WTC11 (cell line): ENCODE results near the gene GPER1. TPM values are rescaled to one million over a fixed set of nuclear protein-coding genes. Genes with fewer than 3 reads are reported as not detected.

ENCODE experiments used
- ATAC-seq: fragments of 200-7000 bp; cut with Tn5 transposase; 2 replicates; pipeline ENCODE4 v1.10.0; 2021; ENCODE audit warnings: mild to moderate bottlenecking, moderate library complexity
- CTCF ChIA-PET: fragments of 300-600 bp; sonication (Branson Sonifier 250); formaldehyde crosslinking; loops from one replicate; lab custom pipeline; 2021; ENCODE audit warnings: antibody characterized with exemption; lab: Charles Lee
- POLR2A ChIA-PET: fragments of 350-600 bp; sonication (Branson Sonifier 250); formaldehyde crosslinking; loops from one replicate; lab custom pipeline; 2021; ENCODE audit warnings: antibody characterized with exemption; lab: Charles Lee
- DNase-seq: peaks from one replicate; pipeline ENCODE4 v3.0.0; 2021; ENCODE audit warnings: low spot score
- H3K27ac Mint-ChIP-seq: 2 replicates; pipeline ENCODE4 v1.8.0; 2021; ENCODE audit warnings: mixed read lengths
- H3K27me3 Mint-ChIP-seq: 2 replicates; pipeline ENCODE4 v1.8.0; 2021; ENCODE audit warnings: low read depth, mild to moderate bottlenecking, moderate library complexity, mixed read lengths
- H3K36me3 Mint-ChIP-seq: 2 replicates; pipeline ENCODE4 v1.8.0; 2021; ENCODE audit warnings: mixed read lengths
- H3K4me1 Mint-ChIP-seq: 2 replicates; pipeline ENCODE4 v1.8.0; 2022; ENCODE audit warnings: mixed read lengths
- H3K4me3 Mint-ChIP-seq: 2 replicates; pipeline ENCODE4 v1.8.0; 2021; ENCODE audit warnings: mild to moderate bottlenecking, moderate library complexity, mixed read lengths
- H3K9me3 Mint-ChIP-seq: 2 replicates; pipeline ENCODE4 v1.8.0; 2021; ENCODE audit warnings: mixed read lengths
- CREB1 ChIP-seq: sonication (generic); formaldehyde crosslinking; IDR thresholded peaks from 2 replicates; pipeline ENCODE4 v1.8.0; 2023; ENCODE audit warnings: mild to moderate bottlenecking, missing genetic modification reagents
- CREM ChIP-seq: sonication (generic); formaldehyde crosslinking; IDR thresholded peaks from 2 replicates; pipeline ENCODE4 v1.8.1; 2022; ENCODE audit warnings: mild to moderate bottlenecking, missing genetic modification reagents, moderate library complexity
- FOXJ3 ChIP-seq: sonication (generic); formaldehyde crosslinking; IDR thresholded peaks from 2 replicates; pipeline ENCODE4 v1.9.0; 2021; ENCODE audit warnings: missing genetic modification reagents, mild to moderate bottlenecking, borderline replicate concordance
- GTF2I ChIP-seq: fragments of 250-450 bp; sonication (Bioruptor Pico); conservative IDR thresholded peaks from 2 replicates; pipeline ENCODE4 v1.4.0; 2021; ENCODE audit warnings: mild to moderate bottlenecking
- KAT7 ChIP-seq: sonication (generic); formaldehyde crosslinking; IDR thresholded peaks from 2 replicates; pipeline ENCODE4 v1.8.1; 2023; ENCODE audit warnings: missing genetic modification reagents, mild to moderate bottlenecking, borderline replicate concordance
- NR1H2 ChIP-seq: sonication (generic); formaldehyde crosslinking; IDR thresholded peaks from 2 replicates; pipeline ENCODE4 v1.9.0; 2021; ENCODE audit warnings: mild to moderate bottlenecking, moderate library complexity, missing genetic modification reagents
- NR2C2 ChIP-seq: sonication (generic); formaldehyde crosslinking; IDR thresholded peaks from 2 replicates; pipeline ENCODE4 v1.8.0; 2022; ENCODE audit warnings: mild to moderate bottlenecking, missing genetic modification reagents
- OVOL2 ChIP-seq: fragments of 250-450 bp; sonication (Bioruptor Pico); IDR thresholded peaks from 2 replicates; pipeline ENCODE4 v1.9.0; 2021; ENCODE audit warnings: mild to moderate bottlenecking, borderline replicate concordance
- PRRX2 ChIP-seq: fragments of 250-450 bp; sonication (Bioruptor Pico); IDR thresholded peaks from 2 replicates; pipeline ENCODE4 v1.8.0; 2021; ENCODE audit warnings: mild to moderate bottlenecking
- RORB ChIP-seq: fragments of 250-450 bp; sonication (Bioruptor Pico); IDR thresholded peaks from 2 replicates; pipeline ENCODE4 v1.9.0; 2021; ENCODE audit warnings: mild to moderate bottlenecking
- SMAD3 ChIP-seq: sonication (generic); formaldehyde crosslinking; IDR thresholded peaks from 2 replicates; pipeline ENCODE4 v1.8.0; 2022; ENCODE audit warnings: missing genetic modification reagents, mild to moderate bottlenecking, borderline replicate concordance
- TCF7 ChIP-seq: sonication (generic); formaldehyde crosslinking; IDR thresholded peaks from 2 replicates; pipeline ENCODE4 v1.8.0; 2022; ENCODE audit warnings: mild to moderate bottlenecking, low read depth, missing genetic modification reagents, moderate library complexity
- ZBTB21 ChIP-seq: sonication (generic); formaldehyde crosslinking; IDR thresholded peaks from 2 replicates; pipeline ENCODE4 v1.8.1; 2023; ENCODE audit warnings: mild to moderate bottlenecking, missing genetic modification reagents, borderline replicate concordance
- ZNF232 ChIP-seq: sonication (generic); formaldehyde crosslinking; IDR thresholded peaks from 2 replicates; pipeline ENCODE4 v1.8.0; 2022; ENCODE audit warnings: mild to moderate bottlenecking, missing genetic modification reagents
- ZNF263 ChIP-seq: sonication (generic); formaldehyde crosslinking; IDR thresholded peaks from 2 replicates; pipeline ENCODE4 v1.8.1; 2022; ENCODE audit warnings: low read depth, mild to moderate bottlenecking, moderate library complexity, missing genetic modification reagents
- ZNF416 ChIP-seq: fragments of 250-450 bp; sonication (Bioruptor Pico); IDR thresholded peaks from 2 replicates; pipeline ENCODE4 v1.9.0; 2021; ENCODE audit warnings: mild to moderate bottlenecking, inconsistent platforms
- total RNA-seq: library from RNA; stranded (reverse); gene quantifications from 3 replicates; pipeline ENCODE4 v1.2.3, GENCODE V29; 2021
- TF ChIP-seq, protein P1 (sequence below): sonication (generic); formaldehyde crosslinking; IDR thresholded peaks from 2 replicates; pipeline ENCODE4 v1.8.0; 2022; ENCODE audit warnings: mild to moderate bottlenecking, missing genetic modification reagents
- TF ChIP-seq, protein P2 (sequence below): fragments of 250-450 bp; sonication (Bioruptor Pico); IDR thresholded peaks from 2 replicates; pipeline ENCODE4 v2.1.2; 2022; ENCODE audit warnings: mild to moderate bottlenecking, moderate library complexity
- TF ChIP-seq, protein P3 (sequence below): sonication (generic); formaldehyde crosslinking; IDR thresholded peaks from 2 replicates; pipeline ENCODE4 v1.8.1; 2023; ENCODE audit warnings: mild to moderate bottlenecking, missing genetic modification reagents, borderline replicate concordance
- TF ChIP-seq, protein P4 (sequence below): sonication (generic); formaldehyde crosslinking; IDR thresholded peaks from 2 replicates; pipeline ENCODE4 v1.8.1; 2022; ENCODE audit warnings: mild to moderate bottlenecking, moderate library complexity, missing genetic modification reagents
- TF ChIP-seq, protein P5 (sequence below): fragments of 250-450 bp; sonication (Bioruptor Pico); IDR thresholded peaks from 2 replicates; pipeline ENCODE4 v1.9.0; 2021; ENCODE audit warnings: mild to moderate bottlenecking, borderline replicate concordance
- TF ChIP-seq, protein P6 (sequence below): fragments of 200-600 bp; IDR thresholded peaks from 2 replicates; pipeline ENCODE4 v1.8.0; 2022; ENCODE audit warnings: antibody characterized with exemption

The GPER1 gene
- total RNA-seq, 1 experiment from 2014 or later, result 0.28 TPM

DNA sequence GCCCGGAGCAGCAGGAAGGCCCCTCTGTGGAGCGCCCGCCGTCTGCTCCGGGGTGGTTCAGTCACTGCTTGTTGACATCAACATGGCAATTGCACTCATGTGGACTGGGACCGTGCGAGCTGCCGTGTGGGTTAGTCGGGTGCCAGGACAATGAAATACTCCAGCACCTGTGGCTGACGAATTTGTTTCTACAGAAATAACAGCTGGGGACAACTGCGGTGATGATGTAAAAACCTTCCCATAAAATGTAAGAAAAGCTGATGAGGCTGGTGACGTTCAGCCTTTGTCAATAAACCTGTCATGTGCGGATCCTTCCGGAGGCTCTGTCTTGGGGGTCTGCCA lies 5.6 kb downstream of the GPER1 start (continued):
- TF ChIP-seq, protein P1, sequence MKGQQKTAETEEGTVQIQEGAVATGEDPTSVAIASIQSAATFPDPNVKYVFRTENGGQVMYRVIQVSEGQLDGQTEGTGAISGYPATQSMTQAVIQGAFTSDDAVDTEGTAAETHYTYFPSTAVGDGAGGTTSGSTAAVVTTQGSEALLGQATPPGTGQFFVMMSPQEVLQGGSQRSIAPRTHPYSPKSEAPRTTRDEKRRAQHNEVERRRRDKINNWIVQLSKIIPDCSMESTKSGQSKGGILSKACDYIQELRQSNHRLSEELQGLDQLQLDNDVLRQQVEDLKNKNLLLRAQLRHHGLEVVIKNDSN (CRISPR knock-in tag), result no peak
- TF ChIP-seq OVOL2 (CRISPR knock-in tag) (no peak), RORB (no peak)
- TF ChIP-seq, protein P2, sequence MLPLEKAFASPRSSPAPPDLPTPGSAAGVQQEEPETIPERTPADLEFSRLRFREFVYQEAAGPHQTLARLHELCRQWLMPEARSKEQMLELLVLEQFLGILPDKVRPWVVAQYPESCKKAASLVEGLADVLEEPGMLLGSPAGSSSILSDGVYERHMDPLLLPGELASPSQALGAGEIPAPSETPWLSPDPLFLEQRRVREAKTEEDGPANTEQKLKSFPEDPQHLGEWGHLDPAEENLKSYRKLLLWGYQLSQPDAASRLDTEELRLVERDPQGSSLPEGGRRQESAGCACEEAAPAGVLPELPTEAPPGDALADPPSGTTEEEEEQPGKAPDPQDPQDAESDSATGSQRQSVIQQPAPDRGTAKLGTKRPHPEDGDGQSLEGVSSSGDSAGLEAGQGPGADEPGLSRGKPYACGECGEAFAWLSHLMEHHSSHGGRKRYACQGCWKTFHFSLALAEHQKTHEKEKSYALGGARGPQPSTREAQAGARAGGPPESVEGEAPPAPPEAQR (CRISPR knock-in tag), result no peak

DNA sequence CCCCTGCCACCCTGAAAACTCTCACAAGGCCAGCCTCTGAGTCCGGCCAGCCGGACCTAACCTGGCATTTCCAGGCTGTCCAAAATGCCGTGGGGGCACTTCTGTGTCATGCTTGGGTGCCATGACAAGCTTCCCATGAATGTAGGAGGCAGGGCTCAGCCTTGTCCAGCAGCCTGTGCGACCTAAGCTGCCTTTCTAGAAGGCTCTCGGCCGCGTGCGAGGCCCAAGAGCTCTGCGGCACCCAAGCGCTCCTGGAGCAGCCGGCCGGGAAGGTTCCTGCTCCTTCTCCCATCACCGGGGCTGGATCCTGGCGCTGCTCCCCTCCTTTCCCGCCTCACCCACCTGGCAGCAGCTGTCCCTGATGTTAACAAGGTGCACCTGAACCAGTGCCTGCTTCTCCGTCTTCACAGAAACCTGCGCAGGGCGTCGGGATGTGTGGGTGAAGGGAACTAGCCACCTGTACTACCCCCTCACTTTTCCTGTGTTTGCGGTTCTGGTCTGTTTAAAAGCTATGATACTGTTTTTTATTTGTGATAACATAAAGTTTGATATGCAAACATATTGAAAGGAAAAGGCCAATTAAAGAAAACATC lies 6.1 kb downstream of the GPER1 start:
- Mint-ChIP-seq H3K9me3 (peaks cover 8% of the 10 kb centered on the region), H3K27ac (no peak overlapping the region)
- DNase-seq, result no peak
- TF ChIP-seq, protein P3, sequence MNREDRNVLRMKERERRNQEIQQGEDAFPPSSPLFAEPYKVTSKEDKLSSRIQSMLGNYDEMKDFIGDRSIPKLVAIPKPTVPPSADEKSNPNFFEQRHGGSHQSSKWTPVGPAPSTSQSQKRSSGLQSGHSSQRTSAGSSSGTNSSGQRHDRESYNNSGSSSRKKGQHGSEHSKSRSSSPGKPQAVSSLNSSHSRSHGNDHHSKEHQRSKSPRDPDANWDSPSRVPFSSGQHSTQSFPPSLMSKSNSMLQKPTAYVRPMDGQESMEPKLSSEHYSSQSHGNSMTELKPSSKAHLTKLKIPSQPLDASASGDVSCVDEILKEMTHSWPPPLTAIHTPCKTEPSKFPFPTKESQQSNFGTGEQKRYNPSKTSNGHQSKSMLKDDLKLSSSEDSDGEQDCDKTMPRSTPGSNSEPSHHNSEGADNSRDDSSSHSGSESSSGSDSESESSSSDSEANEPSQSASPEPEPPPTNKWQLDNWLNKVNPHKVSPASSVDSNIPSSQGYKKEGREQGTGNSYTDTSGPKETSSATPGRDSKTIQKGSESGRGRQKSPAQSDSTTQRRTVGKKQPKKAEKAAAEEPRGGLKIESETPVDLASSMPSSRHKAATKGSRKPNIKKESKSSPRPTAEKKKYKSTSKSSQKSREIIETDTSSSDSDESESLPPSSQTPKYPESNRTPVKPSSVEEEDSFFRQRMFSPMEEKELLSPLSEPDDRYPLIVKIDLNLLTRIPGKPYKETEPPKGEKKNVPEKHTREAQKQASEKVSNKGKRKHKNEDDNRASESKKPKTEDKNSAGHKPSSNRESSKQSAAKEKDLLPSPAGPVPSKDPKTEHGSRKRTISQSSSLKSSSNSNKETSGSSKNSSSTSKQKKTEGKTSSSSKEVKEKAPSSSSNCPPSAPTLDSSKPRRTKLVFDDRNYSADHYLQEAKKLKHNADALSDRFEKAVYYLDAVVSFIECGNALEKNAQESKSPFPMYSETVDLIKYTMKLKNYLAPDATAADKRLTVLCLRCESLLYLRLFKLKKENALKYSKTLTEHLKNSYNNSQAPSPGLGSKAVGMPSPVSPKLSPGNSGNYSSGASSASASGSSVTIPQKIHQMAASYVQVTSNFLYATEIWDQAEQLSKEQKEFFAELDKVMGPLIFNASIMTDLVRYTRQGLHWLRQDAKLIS (CRISPR knock-in tag), result no peak
- no peak for TF ChIP-seq CREB1 (CRISPR knock-in tag)
- no peak for TF ChIP-seq ZNF416 (CRISPR knock-in tag)
- TF ChIP-seq NR1H2 (CRISPR knock-in tag), result no peak
- TF ChIP-seq RORB, result no peak
- TF ChIP-seq GTF2I, result no peak
- TF ChIP-seq CREM (CRISPR knock-in tag), result no peak
- no peak for TF ChIP-seq ZNF263 (CRISPR knock-in tag)
- TF ChIP-seq FOXJ3 (CRISPR knock-in tag), result no peak
- TF ChIP-seq, protein P4, sequence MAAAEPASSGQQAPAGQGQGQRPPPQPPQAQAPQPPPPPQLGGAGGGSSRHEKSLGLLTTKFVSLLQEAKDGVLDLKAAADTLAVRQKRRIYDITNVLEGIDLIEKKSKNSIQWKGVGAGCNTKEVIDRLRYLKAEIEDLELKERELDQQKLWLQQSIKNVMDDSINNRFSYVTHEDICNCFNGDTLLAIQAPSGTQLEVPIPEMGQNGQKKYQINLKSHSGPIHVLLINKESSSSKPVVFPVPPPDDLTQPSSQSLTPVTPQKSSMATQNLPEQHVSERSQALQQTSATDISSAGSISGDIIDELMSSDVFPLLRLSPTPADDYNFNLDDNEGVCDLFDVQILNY (CRISPR knock-in tag), result no peak
- TF ChIP-seq, all 79 proteins: peak for 0
- ChIA-PET CTCF (interaction anchor here (1.0 to 3.7 kb wide), 2 partner anchors 8 to 101 kb away, joined by 3 to 12 read pairs; no protein-coding TSS in a partner anchor), POLR2A (no interaction called here)
- H3K4me1 Mint-ChIP-seq, result peaks cover under 1% of the 10 kb centered on the region; the same call in 1 of the 2 replicates
- no peaks in the 10 kb centered on the region for H3K27me3 Mint-ChIP-seq
- H3K36me3 Mint-ChIP-seq, result peaks cover 12% of the 10 kb centered on the region
- no peak for ATAC-seq
- H3K4me3 Mint-ChIP-seq, result no peak overlapping the region

DNA sequence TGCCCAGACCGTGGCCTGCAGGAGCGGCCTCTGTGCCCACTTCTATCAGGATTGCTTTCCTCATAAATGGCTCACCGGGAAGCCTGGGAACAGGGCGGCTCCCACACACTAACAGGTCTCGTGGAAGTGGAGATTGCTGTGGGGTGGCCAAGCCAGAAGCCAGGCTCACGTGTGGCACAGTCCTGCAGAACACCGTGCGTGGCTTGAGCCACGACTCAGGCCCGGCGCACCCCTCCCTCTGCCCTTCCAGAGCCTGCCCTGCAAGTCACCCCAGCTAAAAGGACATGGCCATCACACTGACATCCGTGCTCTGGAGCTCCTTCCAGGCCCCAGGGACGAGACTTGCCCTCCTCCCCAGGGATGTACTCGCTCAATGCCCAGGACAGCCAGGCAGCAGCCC lies 7.0 kb downstream of the GPER1 start:
- DNase-seq (no peak), ATAC-seq (no peak)
- CTCF ChIA-PET, result interaction anchor here (1.0 kb wide), 1 partner anchor 9 kb away, joined by 3 read pairs; no protein-coding TSS in a partner anchor
- Mint-ChIP-seq H3K9me3 (peaks cover 8% of the 10 kb centered on the region), H3K36me3 (peaks cover 18% of the 10 kb centered on the region), H3K27ac (peak overlapping the region; percentile 84), H3K4me1 (no peaks in the 10 kb centered on the region), H3K4me3 (no peak overlapping the region), H3K27me3 (no peaks in the 10 kb centered on the region)
- POLR2A ChIA-PET, result no interaction called here
- TF ChIP-seq SMAD3 (CRISPR knock-in tag) (no peak), KAT7 (CRISPR knock-in tag) (no peak), NR2C2 (CRISPR knock-in tag) (no peak), PRRX2 (no peak), TCF7 (CRISPR knock-in tag) (no peak), ZBTB21 (CRISPR knock-in tag) (no peak), ZNF232 (CRISPR knock-in tag) (no peak)
- TF ChIP-seq, protein P5, sequence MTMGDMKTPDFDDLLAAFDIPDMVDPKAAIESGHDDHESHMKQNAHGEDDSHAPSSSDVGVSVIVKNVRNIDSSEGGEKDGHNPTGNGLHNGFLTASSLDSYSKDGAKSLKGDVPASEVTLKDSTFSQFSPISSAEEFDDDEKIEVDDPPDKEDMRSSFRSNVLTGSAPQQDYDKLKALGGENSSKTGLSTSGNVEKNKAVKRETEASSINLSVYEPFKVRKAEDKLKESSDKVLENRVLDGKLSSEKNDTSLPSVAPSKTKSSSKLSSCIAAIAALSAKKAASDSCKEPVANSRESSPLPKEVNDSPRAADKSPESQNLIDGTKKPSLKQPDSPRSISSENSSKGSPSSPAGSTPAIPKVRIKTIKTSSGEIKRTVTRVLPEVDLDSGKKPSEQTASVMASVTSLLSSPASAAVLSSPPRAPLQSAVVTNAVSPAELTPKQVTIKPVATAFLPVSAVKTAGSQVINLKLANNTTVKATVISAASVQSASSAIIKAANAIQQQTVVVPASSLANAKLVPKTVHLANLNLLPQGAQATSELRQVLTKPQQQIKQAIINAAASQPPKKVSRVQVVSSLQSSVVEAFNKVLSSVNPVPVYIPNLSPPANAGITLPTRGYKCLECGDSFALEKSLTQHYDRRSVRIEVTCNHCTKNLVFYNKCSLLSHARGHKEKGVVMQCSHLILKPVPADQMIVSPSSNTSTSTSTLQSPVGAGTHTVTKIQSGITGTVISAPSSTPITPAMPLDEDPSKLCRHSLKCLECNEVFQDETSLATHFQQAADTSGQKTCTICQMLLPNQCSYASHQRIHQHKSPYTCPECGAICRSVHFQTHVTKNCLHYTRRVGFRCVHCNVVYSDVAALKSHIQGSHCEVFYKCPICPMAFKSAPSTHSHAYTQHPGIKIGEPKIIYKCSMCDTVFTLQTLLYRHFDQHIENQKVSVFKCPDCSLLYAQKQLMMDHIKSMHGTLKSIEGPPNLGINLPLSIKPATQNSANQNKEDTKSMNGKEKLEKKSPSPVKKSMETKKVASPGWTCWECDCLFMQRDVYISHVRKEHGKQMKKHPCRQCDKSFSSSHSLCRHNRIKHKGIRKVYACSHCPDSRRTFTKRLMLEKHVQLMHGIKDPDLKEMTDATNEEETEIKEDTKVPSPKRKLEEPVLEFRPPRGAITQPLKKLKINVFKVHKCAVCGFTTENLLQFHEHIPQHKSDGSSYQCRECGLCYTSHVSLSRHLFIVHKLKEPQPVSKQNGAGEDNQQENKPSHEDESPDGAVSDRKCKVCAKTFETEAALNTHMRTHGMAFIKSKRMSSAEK, result no peak
- TF ChIP-seq, protein P6, sequence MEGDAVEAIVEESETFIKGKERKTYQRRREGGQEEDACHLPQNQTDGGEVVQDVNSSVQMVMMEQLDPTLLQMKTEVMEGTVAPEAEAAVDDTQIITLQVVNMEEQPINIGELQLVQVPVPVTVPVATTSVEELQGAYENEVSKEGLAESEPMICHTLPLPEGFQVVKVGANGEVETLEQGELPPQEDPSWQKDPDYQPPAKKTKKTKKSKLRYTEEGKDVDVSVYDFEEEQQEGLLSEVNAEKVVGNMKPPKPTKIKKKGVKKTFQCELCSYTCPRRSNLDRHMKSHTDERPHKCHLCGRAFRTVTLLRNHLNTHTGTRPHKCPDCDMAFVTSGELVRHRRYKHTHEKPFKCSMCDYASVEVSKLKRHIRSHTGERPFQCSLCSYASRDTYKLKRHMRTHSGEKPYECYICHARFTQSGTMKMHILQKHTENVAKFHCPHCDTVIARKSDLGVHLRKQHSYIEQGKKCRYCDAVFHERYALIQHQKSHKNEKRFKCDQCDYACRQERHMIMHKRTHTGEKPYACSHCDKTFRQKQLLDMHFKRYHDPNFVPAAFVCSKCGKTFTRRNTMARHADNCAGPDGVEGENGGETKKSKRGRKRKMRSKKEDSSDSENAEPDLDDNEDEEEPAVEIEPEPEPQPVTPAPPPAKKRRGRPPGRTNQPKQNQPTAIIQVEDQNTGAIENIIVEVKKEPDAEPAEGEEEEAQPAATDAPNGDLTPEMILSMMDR, result no peak
